Calu3 (cell line): ENCODE measurements around the gene GRIA2. TPM values are rescaled to one million over a fixed set of nuclear protein-coding genes. Genes with fewer than 3 reads are reported as not detected.

Experiments used
- BruUV-seq: library from RNA; stranded (reverse); fragments of 400-500 nt; replicated peaks from 2 replicates; lab custom pipeline; 2021; lab: Mats Ljungman, UMichigan
- CTCF ChIA-PET: fragments of 300-600 bp; sonication (Branson Sonifier 250); formaldehyde crosslinking; loops from one replicate; lab custom pipeline; 2022; ENCODE audit warnings: antibody characterized with exemption; lab: Charles Lee
- DNase-seq: peaks from one replicate; pipeline ENCODE4 v3.0.0; 2022
- H3K27ac Mint-ChIP-seq: one replicate; pipeline ENCODE4 v1.8.0; 2022; ENCODE audit warnings: mixed read lengths; ENCODE audit not compliant: unreplicated experiment
- H3K27me3 Mint-ChIP-seq: one replicate; pipeline ENCODE4 v1.8.0; 2022; ENCODE audit warnings: mixed read lengths; ENCODE audit not compliant: unreplicated experiment
- H3K36me3 Mint-ChIP-seq: one replicate; pipeline ENCODE4 v1.8.0; 2022; ENCODE audit warnings: mild to moderate bottlenecking, moderate library complexity, mixed read lengths; ENCODE audit not compliant: insufficient read depth, unreplicated experiment
- H3K4me1 Mint-ChIP-seq: one replicate; pipeline ENCODE4 v1.8.0; 2022; ENCODE audit warnings: mild to moderate bottlenecking, low read depth, mixed read lengths; ENCODE audit not compliant: unreplicated experiment
- H3K4me3 Mint-ChIP-seq: one replicate; pipeline ENCODE4 v1.8.0; 2022; ENCODE audit warnings: mild to moderate bottlenecking, low read depth, moderate library complexity, mixed read lengths; ENCODE audit not compliant: unreplicated experiment
- H3K9me3 Mint-ChIP-seq: one replicate; pipeline ENCODE4 v1.8.0; 2022; ENCODE audit warnings: low read depth, mixed read lengths; ENCODE audit not compliant: unreplicated experiment
- intact Hi-C: fragments of 100-400 bp; cut with micrococcal nuclease; formaldehyde crosslinking; loops from one replicate; pipeline ENCODE4 v1.10.0; 2022; ENCODE audit not compliant: unreplicated experiment
- total RNA-seq: library from RNA; stranded (reverse); gene quantifications from 2 replicates; pipeline ENCODE4 v1.2.3, GENCODE V29; 2022
- TF ChIP-seq, protein P1 (sequence below): fragments of 200-600 bp; IDR thresholded peaks from one replicate; pipeline ENCODE4 v1.8.0; 2022; ENCODE audit warnings: antibody characterized with exemption; ENCODE audit not compliant: unreplicated experiment

Gene GRIA2
- total RNA-seq, 1 experiment from 2014 or later, result not detected

DNA sequence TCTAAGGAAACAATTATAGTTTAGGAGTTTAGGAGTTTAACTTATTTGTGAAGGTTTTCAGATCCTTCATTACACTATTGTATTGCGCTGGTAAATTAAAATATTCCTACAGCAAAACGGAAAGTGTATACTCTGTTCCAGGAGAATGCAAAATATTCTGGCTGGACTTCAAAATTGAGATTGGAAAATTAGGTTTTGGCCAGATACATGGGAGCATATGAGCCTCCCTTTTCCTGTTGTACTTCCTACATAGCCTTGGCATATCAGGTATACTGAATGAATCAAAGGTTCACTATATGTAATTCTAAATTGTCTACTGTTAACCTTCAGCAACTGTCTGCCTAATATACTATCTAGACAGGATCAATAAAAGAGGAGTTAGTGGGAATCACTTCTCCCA lies 25.2 kb upstream of the GRIA2 start:
- no peaks in the 10 kb centered on the region for H3K4me1 Mint-ChIP-seq
- DNase-seq, result no peak
- no peaks in the 10 kb centered on the region for H3K27me3 Mint-ChIP-seq
- no TSS peak for BruUV-seq
- H3K36me3 Mint-ChIP-seq, result no peaks in the 10 kb centered on the region
- TF ChIP-seq, protein P1, sequence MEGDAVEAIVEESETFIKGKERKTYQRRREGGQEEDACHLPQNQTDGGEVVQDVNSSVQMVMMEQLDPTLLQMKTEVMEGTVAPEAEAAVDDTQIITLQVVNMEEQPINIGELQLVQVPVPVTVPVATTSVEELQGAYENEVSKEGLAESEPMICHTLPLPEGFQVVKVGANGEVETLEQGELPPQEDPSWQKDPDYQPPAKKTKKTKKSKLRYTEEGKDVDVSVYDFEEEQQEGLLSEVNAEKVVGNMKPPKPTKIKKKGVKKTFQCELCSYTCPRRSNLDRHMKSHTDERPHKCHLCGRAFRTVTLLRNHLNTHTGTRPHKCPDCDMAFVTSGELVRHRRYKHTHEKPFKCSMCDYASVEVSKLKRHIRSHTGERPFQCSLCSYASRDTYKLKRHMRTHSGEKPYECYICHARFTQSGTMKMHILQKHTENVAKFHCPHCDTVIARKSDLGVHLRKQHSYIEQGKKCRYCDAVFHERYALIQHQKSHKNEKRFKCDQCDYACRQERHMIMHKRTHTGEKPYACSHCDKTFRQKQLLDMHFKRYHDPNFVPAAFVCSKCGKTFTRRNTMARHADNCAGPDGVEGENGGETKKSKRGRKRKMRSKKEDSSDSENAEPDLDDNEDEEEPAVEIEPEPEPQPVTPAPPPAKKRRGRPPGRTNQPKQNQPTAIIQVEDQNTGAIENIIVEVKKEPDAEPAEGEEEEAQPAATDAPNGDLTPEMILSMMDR, result no peak
- H3K9me3 Mint-ChIP-seq, result no peaks in the 10 kb centered on the region
- CTCF ChIA-PET, result no interaction called here
- H3K4me3 Mint-ChIP-seq, result no peak overlapping the region
- no peak overlapping the region for H3K27ac Mint-ChIP-seq
- intact Hi-C loops, result no loop called here

DNA sequence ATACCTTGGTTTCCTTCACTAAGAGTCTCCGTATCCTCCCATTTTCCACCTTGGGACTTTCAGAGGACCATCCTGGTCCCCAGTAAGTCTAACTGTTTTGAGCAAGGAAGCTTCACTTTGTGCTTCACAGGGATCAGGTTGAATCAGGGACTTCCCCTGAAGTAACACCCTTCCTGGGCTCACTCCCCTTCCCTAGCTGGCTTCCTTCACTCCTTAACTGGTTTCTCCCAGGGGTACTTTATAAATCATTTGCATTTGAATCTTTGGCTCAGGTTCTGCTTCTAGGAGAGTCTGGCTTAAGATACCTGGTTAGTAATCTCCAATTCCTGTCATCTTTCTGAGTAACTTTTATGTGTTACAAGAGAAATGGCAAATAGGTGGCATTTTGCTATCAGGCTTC lies 24.5 kb upstream of the GRIA2 start:
- intact Hi-C loops, result no loop called here
- TF ChIP-seq, protein P1, result no peak
- no peak overlapping the region for H3K27ac Mint-ChIP-seq
- no peak for DNase-seq
- H3K36me3 Mint-ChIP-seq, result no peaks in the 10 kb centered on the region
- H3K9me3 Mint-ChIP-seq, result no peaks in the 10 kb centered on the region
- H3K4me1 Mint-ChIP-seq, result no peaks in the 10 kb centered on the region
- H3K4me3 Mint-ChIP-seq, result no peak overlapping the region
- H3K27me3 Mint-ChIP-seq, result no peaks in the 10 kb centered on the region
- BruUV-seq, result no TSS peak
- CTCF ChIA-PET, result no interaction called here

DNA sequence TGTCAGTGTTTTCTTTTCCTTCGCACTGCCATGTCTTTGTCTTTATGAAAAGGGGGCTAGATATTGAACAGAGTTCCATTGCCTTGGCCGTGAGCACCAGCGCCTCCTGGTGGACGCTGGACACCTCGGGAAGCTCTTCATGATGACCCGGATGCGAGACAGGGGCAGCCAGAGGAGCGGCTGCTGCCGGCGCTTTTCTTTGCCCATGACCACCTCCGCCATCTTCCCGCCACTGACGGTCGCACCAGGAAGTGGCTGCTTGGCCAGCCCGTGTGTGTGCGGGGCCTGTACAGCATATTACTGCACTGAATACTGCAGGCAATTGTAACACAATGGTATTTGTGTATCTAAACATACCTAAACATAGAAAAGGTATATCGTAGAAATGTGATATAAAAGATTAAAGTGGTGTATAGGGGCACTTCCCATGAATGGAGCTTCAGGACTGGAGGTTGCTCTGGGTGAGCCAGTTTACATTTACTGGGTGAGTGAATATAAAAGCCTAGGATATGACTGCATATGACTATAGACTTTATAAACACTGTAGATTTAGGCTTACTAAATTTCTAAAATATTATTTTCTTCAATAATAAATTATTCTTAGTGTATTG lies 15.8 kb upstream of the GRIA2 start:
- no TSS peak for BruUV-seq
- DNase-seq, result peak; percentile 19
- no peaks in the 10 kb centered on the region for H3K27me3 Mint-ChIP-seq
- H3K27ac Mint-ChIP-seq, result no peak overlapping the region
- TF ChIP-seq, protein P1, result peak; percentile 27
- intact Hi-C loops, result no loop called here
- no peaks in the 10 kb centered on the region for H3K4me1 Mint-ChIP-seq
- H3K9me3 Mint-ChIP-seq, result no peaks in the 10 kb centered on the region
- CTCF ChIA-PET, result no interaction called here
- no peaks in the 10 kb centered on the region for H3K36me3 Mint-ChIP-seq
- no peak overlapping the region for H3K4me3 Mint-ChIP-seq

DNA sequence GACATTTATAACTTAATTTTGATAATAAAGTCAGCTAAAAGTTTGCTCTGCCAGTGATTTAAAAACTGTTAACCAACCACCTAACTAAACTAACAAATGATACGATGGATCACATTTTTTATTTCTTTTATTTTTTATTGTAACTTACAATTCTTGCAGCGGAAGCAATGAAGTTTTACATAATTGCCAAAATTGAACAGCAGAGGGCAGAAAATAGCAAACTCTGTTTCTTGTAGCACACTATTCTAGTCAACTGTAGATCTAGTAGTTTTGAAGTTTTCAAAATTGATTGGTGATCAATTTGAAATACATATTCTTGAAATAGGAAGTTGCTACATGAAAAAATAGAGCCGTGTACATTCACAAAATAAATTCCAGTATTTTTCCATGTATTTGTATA lies 2.8 kb upstream of the GRIA2 start:
- H3K36me3 Mint-ChIP-seq, result no peaks in the 10 kb centered on the region
- H3K4me1 Mint-ChIP-seq, result no peaks in the 10 kb centered on the region
- DNase-seq, result peak; percentile 3
- no peak overlapping the region for H3K27ac Mint-ChIP-seq
- no peak overlapping the region for H3K4me3 Mint-ChIP-seq
- BruUV-seq, result no TSS peak
- CTCF ChIA-PET, result no interaction called here
- no peaks in the 10 kb centered on the region for H3K9me3 Mint-ChIP-seq
- TF ChIP-seq, protein P1, result peak; percentile 41
- intact Hi-C loops, result loop anchor here (1.0 kb wide), 1 partner anchor 761 kb away; no protein-coding TSS in a partner anchor
- H3K27me3 Mint-ChIP-seq, result no peaks in the 10 kb centered on the region
